ENCODE data around the gene OSBPL10.

Gene OSBPL10

DNA sequence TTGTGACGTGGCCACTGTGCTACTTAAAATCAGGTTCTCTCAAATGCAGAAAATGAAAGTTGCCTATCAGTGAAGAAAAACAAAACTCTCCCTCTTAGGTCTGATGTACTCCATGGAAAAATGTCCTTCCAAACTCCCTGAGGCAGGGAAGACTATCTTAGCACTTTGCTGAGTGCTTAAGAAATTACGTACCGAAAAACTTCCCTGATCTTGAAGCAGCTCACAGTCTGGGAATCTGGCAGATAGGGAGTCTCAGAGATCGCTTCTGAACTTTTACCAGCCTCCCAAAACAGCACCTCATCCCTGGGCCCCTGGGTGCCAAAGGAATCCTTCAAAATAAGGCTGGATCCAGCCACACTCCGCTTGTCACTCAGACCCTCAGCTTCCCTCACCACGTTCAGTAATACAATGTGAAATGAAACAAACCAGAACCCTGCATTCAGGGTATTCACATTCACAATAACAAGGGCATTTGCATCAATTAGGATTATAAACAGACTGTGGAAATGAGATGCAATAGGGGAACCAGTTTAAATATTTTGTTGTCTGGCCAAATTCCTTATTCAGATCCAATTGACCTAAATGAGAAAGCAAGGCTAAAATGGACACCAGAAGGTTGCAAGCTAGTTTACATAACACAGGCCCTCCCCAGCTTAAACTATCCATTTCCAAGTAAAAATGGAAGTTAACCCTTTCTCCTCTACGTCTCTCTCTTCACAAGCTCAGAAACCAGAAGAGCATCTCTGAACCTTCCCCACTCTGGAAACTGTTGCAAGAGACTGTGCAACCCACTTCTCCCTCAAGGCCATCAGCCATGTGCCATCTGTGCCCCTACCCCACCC is 20.9 kb downstream of the OSBPL10 start:
- no peak for DNase-seq (ENCODE audit: low read depth in 4 of 4, low spot score in 1 of 4)

DNA sequence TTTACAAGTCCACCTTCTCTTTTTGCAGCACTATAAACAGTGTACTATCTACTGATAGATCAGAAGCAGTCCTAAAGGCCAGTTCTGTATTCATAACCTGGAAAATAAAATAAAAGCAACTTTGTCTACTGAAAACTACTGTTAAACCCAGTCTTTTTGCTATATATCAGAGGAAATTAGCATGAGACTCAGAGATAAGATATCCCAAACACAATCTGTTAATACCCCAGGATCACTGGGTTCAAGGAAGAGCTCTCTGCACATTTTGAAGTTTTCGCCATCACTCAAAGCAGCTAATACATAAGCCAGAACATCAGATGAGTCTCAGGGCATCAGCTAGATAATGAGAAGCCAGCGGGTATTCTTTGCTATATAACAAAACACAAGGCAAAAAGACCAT is 21.8 kb downstream of the OSBPL10 start:
- DNase-seq (ENCODE audit: low read depth in 4 of 4, low spot score in 1 of 4), result no peak

DNA sequence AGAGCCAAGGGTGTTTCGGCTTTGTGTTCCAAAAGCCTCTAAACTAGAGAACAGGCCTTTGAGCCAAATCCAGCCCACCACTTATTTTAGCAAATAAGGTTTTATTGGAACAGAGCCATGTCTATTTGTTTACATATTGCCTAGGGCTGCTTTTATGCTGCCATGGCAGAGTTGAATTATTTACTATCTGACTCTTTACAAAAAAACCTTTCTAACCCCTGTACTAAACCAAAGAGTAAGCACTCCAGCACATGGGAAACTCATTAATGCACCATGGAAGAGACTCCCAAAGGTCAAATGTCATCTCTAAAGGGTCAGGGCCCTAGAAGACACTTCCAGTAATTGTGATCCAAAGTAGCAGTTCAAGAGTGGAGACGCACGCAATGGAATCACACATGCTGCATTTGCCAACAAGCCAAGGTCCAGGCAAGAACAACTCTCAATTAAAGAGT is 22.3 kb downstream of the OSBPL10 start:
- DNase-seq (ENCODE audit: low read depth in 4 of 4, low spot score in 1 of 4), result no peak

DNA sequence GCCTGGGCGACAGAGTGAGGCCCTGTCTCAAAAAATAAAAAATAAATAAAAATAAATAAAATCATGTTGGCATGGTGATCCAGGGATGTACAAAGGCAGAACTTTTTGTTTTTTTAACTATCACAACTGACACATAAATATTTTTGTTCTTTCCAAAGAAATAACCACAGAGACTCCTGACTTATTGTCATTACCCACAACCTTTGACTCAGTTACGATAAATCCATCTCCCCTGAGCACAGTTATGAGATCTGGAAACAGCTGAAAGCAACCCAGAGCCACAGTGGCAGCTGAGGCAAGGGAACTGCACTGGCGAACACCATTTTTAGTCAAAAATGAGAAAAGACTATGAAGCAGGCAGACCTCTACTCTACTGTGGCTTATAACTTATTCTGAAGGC is 24.0 kb downstream of the OSBPL10 start:
- DNase-seq (ENCODE audit: low read depth in 4 of 4, low spot score in 1 of 4), result no peak

DNA sequence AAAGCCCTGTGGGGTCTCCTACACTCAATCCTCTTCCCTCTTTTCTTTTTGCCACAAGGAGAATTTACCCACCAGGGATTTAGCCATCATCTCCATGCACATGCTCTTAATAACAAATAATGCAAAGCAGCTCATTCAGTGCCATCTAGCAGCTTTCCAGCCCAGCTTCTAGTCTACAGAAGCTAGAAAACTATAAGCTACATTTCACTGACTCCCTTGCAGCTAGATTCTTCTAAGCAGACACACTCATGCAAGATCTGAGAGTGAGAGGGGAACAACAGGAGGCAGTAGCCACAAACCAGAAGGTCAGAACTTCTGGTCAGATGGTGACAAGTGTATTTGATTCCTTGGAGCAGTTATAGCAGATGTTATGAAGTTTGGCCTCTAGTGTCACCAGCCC is 25.5 kb downstream of the OSBPL10 start:
- no peak for DNase-seq (ENCODE audit: low read depth in 4 of 4, low spot score in 1 of 4)

DNA sequence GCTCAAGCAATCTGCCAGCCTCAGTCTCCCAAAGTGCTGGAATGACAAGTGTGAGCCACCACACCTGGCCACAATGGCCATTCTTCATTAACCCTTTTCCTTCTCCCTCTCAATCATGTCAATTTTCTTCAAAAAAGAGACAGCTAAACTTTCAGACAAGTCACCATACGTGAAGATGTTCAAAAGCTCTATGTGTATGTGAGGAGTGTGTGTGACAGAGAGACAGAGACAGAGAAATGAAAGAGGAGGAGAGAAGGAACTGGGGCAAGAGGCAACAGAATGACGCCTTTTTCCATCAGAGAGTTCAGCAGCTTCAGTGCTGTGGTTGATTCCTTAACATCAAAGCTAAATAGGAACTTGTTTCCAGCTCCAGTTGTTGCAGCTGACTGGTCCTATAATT is 27.4 kb downstream of the OSBPL10 start:
- DNase-seq (ENCODE audit: low read depth in 4 of 4, low spot score in 1 of 4), result no peak

DNA sequence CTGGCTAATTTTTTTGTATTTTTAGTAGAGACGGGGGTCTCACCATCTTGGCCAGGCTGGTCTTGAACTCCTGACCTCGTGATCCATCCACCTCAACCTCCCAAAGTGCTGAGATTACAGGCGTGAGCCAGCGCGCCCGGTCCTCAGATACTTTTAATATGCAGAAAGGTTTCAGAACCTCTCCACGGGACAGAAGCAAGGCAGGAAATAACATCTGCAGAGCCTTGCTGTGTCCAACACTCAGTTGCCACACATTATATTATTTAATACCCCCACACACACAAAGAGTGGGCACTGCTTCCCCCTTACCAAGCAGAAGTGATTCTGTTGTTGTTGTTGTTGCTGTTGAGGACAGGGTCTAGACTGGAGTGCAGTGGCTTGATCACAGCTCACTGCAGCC is 28.0 kb downstream of the OSBPL10 start:
- DNase-seq (ENCODE audit: low read depth in 4 of 4, low spot score in 1 of 4), result no peak

DNA sequence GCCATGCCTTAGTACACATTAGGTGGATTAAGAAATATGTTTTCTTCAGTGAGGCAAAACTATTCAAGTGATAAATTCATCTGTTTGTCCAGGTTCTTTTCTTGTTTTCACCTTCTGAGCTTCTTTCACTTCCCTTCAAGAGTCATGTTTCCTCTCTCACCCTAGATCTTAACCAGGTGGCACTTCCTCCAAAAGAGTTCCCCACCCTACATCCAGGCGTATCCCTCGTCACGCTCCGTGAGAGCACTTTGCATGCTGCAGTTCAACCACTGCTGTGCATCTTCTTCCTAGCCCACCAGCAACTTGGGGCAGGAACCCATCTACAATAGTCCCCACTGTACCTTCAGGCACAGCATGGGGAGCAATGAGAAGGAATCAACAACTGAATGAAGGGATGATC is 28.9 kb downstream of the OSBPL10 start:
- DNase-seq (ENCODE audit: low read depth in 4 of 4, low spot score in 1 of 4), result no peak

DNA sequence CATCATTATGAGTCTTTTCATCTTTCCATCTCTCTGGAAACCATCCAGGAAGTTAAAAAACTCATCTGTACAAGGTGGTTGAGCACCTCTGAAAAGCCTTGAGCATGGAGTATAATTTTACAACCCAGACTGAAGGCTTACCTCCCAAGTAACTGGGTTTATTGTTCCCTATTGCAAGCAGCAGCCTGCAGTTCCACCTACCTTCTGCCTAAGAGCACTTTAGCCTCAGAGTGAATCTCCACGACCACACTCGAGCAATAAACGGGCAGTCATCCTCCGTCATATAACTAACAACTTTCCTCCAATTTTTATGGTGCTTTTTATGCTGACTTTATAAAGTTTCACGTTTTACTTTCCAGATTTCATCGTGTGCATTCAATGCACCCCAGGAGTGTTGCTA is 32.8 kb downstream of the OSBPL10 start:
- no peak for DNase-seq (ENCODE audit: low read depth in 4 of 4, low spot score in 1 of 4)

DNA sequence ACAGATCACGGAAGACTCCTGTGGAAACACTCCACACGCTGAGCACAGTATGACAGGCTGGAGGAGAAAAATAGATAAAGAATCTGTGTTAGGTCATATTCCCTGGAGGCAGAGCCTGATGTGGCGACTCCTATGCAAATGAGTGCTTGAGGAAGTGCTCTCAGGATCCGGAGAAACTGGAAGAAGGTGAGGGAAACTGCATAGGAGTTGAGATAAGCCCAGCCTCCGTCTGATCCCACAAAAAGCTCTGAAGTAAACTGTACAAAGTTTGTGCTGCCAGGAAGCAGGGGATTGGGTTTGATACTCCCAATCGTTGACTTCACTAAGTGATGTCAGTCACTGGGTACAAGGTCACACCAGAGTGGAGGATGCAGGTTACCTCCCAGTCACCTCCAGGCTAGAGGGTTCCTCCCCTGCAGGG is 33.4 kb downstream of the OSBPL10 start:
- no peak for DNase-seq (ENCODE audit: low read depth in 4 of 4, low spot score in 1 of 4)

DNA sequence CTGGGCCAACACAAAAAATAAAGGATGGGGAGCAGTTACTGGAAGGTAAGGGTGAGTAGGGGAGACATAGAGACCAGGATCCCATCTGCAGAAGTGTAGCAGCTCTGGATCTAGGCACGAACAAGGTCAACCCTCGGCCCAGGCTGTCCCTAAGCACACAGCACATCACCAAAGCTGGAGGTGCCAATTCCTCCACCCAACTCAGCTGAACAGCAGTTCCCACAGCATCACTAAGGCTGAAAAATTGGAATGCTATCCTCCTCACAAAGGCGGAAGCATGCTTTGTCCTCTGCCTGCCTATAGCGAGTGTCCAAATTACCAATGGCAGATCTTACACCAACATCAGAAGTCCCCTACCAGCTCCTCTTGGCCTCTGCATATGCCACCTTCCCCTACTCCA is 33.9 kb downstream of the OSBPL10 start:
- no peak for DNase-seq (ENCODE audit: low read depth in 4 of 4, low spot score in 1 of 4)

DNA sequence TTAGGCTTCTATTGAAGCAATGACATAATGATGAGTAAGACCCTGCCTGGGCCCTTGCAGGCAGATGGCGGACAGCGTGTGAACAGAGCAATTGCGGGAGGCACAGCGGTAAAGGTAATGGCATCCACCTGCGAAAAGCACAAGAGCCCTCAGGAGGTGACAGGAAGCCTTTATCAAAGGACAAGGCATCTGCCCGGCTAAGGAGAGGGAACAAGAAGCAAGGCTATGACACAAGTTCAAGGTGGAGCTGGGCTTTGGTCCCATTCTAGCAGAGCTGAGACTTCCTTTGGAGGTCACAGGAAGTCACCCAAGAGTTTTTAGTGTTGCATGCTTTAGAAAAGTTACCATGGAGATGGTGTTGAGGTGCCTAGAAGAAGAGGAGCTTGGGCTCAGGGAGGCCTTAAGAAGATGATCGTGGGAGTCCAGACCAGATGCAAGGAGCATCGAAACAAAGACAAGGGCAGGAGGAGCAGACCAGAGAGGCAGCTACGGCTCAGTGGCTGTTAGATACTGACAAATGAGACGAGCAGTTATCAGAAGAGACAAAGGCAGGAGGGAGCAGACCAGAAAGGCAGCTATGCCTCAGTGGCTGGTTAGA is 34.5 kb downstream of the OSBPL10 start:
- DNase-seq (ENCODE audit: low read depth in 4 of 4, low spot score in 1 of 4), result no peak

DNA sequence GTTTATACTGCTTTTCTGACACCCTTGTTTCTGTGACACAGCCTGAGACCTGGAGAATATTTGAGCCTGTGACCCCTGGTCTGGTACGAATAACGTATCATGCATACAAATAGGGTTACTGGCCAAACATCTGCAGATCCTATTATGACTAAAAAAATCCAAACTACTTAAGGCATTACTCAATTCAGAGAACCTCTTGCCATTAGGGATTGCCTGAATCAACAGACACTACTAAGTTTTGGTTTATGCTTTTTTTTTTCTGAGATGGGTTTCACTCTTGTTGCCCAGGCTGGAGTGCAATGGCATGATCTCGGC is 35.4 kb downstream of the OSBPL10 start:
- no peak for DNase-seq (ENCODE audit: low read depth in 4 of 4, low spot score in 1 of 4)

DNA sequence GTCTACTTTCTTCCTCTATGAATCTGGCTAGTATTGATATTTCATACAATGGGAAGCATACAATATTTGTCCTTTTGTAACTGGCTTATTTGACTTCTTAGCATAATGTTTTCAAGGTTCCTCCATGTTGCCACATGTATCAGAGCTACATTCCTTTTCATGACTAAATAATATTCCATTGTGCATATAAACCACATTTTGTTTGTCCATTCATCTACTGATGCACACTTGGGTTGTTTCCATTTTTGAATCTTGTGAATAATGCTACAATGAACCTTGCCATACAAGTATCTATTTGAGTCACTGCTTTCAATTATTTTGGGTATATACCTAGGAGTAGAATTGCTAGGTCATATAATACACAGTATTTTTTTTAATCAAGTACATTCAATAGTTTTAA is 38.0 kb downstream of the OSBPL10 start:
- DNase-seq (ENCODE audit: low read depth in 4 of 4, low spot score in 1 of 4), result no peak

DNA sequence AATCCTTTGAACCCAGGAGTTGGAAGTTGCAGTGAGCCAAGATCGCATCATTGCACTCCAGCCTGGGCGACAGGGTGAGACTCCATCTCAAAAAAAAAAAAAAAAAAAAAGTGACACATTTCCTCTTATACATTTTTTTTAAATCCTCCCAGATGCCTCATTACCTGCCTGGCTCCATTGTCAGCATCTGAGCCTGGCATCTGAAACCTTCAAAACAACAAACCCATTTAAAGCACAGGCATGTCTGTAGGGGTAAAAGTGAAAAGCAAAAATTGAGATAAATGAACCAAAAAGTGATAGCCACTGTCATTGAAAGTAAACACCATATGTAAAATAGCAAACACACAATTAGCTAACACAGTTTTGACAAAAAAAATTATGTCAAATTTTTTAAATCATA is 38.6 kb downstream of the OSBPL10 start:
- DNase-seq (ENCODE audit: low read depth in 4 of 4, low spot score in 1 of 4), result no peak

DNA sequence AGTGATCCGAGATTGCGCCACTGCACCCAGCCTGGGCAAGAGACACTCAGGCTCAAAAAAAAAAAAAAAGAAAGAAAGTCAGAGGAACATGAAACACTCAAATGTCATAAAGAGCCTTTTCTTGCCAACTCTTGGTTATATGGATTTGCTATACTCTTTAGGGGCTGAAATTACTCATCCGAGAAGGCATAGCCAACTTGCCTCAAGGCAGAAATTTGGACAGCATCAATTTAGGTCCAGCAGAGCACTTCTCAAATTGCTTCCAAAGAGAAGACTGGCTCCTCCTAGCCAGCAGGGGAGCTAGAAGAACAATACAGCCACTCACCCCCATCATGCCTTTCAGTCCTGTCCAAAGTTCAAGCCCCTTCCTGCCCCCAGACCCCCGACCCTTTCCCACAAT is 43.8 kb downstream of the OSBPL10 start:
- DNase-seq (ENCODE audit: low read depth in 4 of 4, low spot score in 1 of 4), result no peak

DNA sequence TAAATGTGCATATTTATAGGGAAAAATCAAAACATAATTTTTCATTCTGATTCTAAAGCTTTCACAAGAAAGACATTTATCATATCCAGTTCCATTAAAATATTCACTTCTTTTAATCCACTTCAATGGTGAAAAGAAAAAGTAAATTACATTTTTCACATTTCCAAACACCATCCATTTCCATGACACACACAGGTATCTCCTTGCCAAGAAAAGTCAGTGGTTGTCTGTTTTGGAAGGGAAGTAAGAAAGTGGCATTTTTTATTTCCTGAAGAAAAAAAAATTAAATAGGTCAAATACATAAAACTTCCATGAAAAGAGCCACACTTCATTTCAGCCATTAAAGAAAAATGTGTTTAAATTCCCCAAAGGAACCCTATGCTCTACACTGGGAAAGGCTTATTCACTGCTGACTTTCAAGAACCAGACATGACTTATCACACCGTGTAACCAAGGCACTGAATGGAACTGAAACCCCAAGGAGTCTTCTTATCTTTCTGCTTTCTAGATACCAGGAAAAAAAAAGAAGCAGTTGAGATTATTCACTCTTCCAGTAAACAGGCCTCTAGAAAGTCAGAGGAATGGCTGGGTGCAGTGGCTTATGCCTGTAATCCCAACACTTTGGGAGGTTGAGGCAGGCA is 44.5 kb downstream of the OSBPL10 start:
- no peak for DNase-seq (ENCODE audit: low read depth in 4 of 4, low spot score in 1 of 4)

DNA sequence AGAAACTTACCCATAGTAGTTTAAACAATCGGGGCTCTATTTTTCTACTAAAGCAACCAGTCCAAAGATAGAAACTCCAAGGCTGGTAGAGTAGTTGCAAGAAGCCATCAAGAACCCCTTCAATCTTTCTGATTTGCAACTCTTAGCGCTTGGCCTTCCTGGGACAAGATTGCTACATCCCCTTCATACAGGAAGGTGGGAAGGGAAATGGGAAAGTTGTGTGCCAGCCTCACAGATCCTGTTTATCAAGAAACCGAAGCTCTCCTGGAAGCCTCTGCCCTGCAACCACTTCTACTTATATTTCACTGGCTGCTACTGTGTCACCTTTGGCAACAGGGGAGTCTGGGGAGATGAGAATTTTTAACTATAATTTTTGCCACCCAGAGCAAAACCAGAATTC is 46.2 kb downstream of the OSBPL10 start:
- no peak for DNase-seq (ENCODE audit: low read depth in 4 of 4, low spot score in 1 of 4)

DNA sequence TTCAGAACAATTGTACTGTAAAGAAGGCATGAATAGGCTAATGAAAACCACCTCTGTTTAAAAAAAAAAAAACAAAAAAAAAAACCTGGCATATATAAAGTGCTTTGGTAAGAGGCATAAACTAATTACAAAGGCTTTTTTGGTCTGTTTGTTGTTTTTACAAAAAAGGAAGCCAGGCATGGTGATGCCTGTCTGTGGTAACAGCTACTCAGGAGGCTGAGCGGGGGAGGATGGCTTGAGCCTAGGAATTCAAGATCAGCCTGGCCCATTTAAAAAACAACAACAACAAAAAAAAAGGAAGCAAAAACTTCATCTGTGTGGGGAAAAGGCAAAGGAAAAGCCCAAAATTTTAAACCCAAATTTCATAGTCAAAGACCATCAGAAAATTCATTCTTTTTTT is 47.0 kb downstream of the OSBPL10 start:
- no peak for DNase-seq (ENCODE audit: low read depth in 4 of 4, low spot score in 1 of 4)

DNA sequence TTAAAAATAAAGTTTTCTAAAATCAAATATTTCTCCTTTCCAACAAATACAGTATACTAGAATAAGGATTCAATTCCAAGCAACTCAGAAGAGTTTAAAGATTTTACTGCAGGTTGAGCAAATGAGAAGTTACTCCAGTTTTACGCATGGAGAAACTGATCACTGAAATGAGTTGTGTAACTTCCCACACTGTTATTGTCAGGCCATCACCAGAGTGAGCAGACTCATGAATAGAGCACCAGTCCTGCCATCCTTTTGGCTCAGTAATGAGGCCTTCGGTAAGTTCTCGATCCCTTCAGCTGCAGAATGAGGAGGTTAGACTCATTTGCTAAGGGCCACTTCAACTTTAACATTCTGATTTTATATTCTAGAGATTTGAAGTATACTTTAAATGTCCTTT is 48.1 kb downstream of the OSBPL10 start:
- DNase-seq (ENCODE audit: low read depth in 4 of 4, low spot score in 1 of 4), result no peak

DNA sequence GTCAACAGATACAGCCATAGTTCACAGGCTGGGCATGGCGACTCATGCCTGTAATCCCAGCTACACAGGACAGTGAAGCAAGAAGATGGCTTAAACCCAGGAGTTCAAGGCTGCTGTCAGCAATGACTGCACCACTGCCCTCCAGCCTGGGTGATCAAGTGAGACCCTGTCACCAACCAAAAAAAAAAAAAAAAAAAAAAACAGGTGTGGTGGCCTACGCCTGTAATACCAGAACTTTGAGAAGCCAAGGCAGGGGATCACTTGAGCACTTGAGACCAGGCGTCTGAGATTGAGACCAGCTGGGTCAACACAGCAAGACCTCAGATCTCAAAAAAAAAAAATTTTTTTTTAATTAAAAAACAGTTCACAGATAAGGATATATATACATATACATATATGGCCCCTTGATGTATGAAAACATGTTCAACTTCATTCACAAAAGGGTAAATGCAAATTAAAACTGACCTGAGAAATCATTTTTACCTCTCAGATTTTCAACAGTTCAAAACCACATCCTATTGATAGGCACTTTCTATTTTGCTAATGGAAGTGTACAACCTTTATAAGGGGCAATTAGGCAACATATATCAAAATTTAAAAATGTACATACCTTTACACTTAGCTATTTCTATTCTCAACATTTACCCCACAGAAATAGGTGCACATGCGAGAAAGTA is 51.1 kb downstream of the OSBPL10 start:
- DNase-seq (ENCODE audit: low read depth in 4 of 4, low spot score in 1 of 4), result no peak

DNA sequence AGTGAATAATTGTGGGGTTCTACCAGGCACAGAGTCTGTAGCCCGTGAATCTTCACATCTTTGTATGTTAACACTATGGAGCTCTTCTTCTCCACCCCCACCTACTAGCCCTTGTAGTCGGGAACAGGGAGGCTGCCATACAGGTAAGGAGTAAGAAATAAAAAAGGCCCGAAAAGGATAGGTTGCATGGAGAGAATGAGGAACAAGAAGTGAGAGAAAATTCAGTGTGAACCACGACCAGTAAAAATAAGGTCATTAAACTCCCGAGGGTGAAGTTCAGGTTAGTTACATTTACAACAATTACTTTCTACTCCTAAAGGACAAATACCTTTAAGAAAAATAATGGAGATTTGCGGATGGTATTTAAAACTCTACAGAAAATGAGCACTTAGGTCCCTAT is 53.3 kb downstream of the OSBPL10 start:
- no peak for DNase-seq (ENCODE audit: low read depth in 4 of 4, low spot score in 1 of 4)
